Liver (tissue), 9 donors: ENCODE data around the gene COL23A1. TPM values are rescaled to one million over a fixed set of nuclear protein-coding genes. Genes with fewer than 3 reads are reported as not detected.

Source experiments
- DNase-seq: peaks from one replicate; pipeline ENCODE4 v3.0.0-alpha.2; 2017; ENCODE audit warnings: low spot score
- H3K27ac ChIP-seq, 2 donors: one replicate each; pipeline ENCODE4 v1.7.0; 2013; ENCODE audit warnings: inconsistent platforms in 2 of 2, low read length in 2 of 2, control low read depth in 1 of 2, low read depth in 1 of 2, mild to moderate bottlenecking in 1 of 2
- H3K27me3 ChIP-seq, 4 donors: one replicate each; pipeline versions ENCODE4 v1.6.1 to v1.7.0; 2013; ENCODE audit warnings: low read length in 3 of 4, inconsistent platforms in 1 of 4, mild to moderate bottlenecking in 1 of 4, moderate library complexity in 1 of 4; ENCODE audit not compliant: control insufficient read depth in 4 of 4, insufficient read depth in 4 of 4
- H3K36me3 ChIP-seq, 4 donors: one replicate each; pipeline versions ENCODE4 v1.6.1 to v1.7.0; 2013; ENCODE audit warnings: low read length in 3 of 4, mild to moderate bottlenecking in 3 of 4, low read depth in 1 of 4, moderate library complexity in 1 of 4; ENCODE audit not compliant: control insufficient read depth in 4 of 4, insufficient read depth in 3 of 4
- H3K4me1 ChIP-seq, 4 donors: one replicate each; pipeline versions ENCODE4 v1.6.1 to v1.7.0; 2013; ENCODE audit warnings: low read length in 3 of 4, mild to moderate bottlenecking in 3 of 4, moderate library complexity in 1 of 4; ENCODE audit not compliant: control insufficient read depth in 4 of 4, insufficient read depth in 4 of 4
- H3K4me3 ChIP-seq, 3 donors: one replicate each; pipeline versions ENCODE4 v1.6.1 to v1.7.0; 2013; ENCODE audit warnings: low read length in 3 of 3, control low read depth in 1 of 3, low read depth in 1 of 3, mild to moderate bottlenecking in 1 of 3
- H3K9ac ChIP-seq, 2 donors: one replicate each; pipeline ENCODE4 v1.7.0; 2013; ENCODE audit warnings: low read length in 2 of 2, mild to moderate bottlenecking in 2 of 2, moderate library complexity in 2 of 2, control low read depth in 1 of 2, low read depth in 1 of 2
- H3K9me3 ChIP-seq, 4 donors: one replicate each; pipeline versions ENCODE4 v1.6.1 to v1.7.0; 2013; ENCODE audit warnings: low read length in 3 of 4; ENCODE audit not compliant: control insufficient read depth in 4 of 4
- ATF3 ChIP-seq: IDR thresholded peaks from 2 replicates; pipeline ENCODE4 v1.6.1; 2016; ENCODE audit warnings: antibody characterized with exemption
- CTCF ChIP-seq: fragments of 150-350 bp; IDR thresholded peaks from 2 replicates; pipeline ENCODE4 v1.5.1; 2017; ENCODE audit warnings: improper control_type of control experiment, low read depth, low read length; ENCODE audit not compliant: missing input control
- FOXA1 ChIP-seq: IDR thresholded peaks from 2 replicates; pipeline ENCODE4 v1.6.1; 2016; ENCODE audit warnings: antibody characterized with exemption
- FOXA2 ChIP-seq: IDR thresholded peaks from 2 replicates; pipeline ENCODE4 v1.6.1; 2016; ENCODE audit warnings: antibody characterized with exemption
- GABPA ChIP-seq, 2 donors: IDR thresholded peaks in 1 of 2; conservative IDR thresholded peaks in 1 of 2; 2 replicates each; pipeline ENCODE4 v1.6.1; 2016; ENCODE audit warnings: antibody characterized with exemption in 2 of 2, mild to moderate bottlenecking in 1 of 2, moderate library complexity in 1 of 2
- HNF4G ChIP-seq: IDR thresholded peaks from 2 replicates; pipeline ENCODE4 v1.6.1; 2016; ENCODE audit warnings: antibody characterized with exemption
- JUND ChIP-seq, 2 donors: IDR thresholded peaks; 2 replicates each; pipeline ENCODE4 v1.6.1; 2016; ENCODE audit warnings: antibody characterized with exemption in 2 of 2
- MAX ChIP-seq: IDR thresholded peaks from 2 replicates; pipeline ENCODE4 v1.6.1; 2016; ENCODE audit warnings: antibody characterized with exemption
- NR2F2 ChIP-seq: IDR thresholded peaks from 2 replicates; pipeline ENCODE4 v1.6.1; 2016; ENCODE audit warnings: antibody characterized with exemption
- RAD21 ChIP-seq, 2 donors: IDR thresholded peaks; 2 replicates each; pipeline ENCODE4 v1.6.1; 2016; ENCODE audit warnings: antibody characterized with exemption in 2 of 2, mild to moderate bottlenecking in 2 of 2
- REST ChIP-seq: IDR thresholded peaks from 2 replicates; pipeline ENCODE4 v1.6.1; 2016; ENCODE audit warnings: antibody characterized with exemption, mild to moderate bottlenecking
- RXRA ChIP-seq, 2 donors: IDR thresholded peaks; 2 replicates each; pipeline ENCODE4 v1.6.1; 2017 to 2018; ENCODE audit warnings: antibody characterized with exemption in 2 of 2, mild to moderate bottlenecking in 1 of 2
- SP1 ChIP-seq: IDR thresholded peaks from 2 replicates; pipeline ENCODE4 v1.6.1; 2018; ENCODE audit warnings: antibody characterized with exemption, mild to moderate bottlenecking
- TAF1 ChIP-seq: conservative IDR thresholded peaks from 2 replicates; pipeline ENCODE4 v1.6.1; 2016; ENCODE audit warnings: antibody characterized with exemption, mild to moderate bottlenecking
- YY1 ChIP-seq: IDR thresholded peaks from 2 replicates; pipeline ENCODE4 v1.6.1; 2016; ENCODE audit warnings: antibody characterized with exemption, mild to moderate bottlenecking
- ZBTB33 ChIP-seq: IDR thresholded peaks from 2 replicates; pipeline ENCODE4 v1.6.1; 2016; ENCODE audit warnings: antibody characterized with exemption
- WGBS: extraction: QIAGEN DNeasy Blood & Tissue Kit; methylation state at CpG from one replicate; pipeline ENCODE4 v1.1.7; 2013; 5-methylcytosine and 5-hydroxymethylcytosine counted together
- polyA plus RNA-seq, 2 donors: library from polyadenylated mRNA; stranded (reverse) in 1 of 2; unstranded in 1 of 2; fragments of 200-250 nt in 1 of 2; fragments of >200 nt in 1 of 2; fragmentation: Nextera tagmentation in 1 of 2; extraction: Ambion mirVana in 1 of 2; gene quantifications; one replicate each; pipeline versions ENCODE4 v1.2.1 to v1.2.3, GENCODE V29; 2013 to 2015
- total RNA-seq, 2 donors: library from RNA; depleted of rRNA; stranded (reverse); fragments of >200 nt; gene quantifications; one replicate each; pipeline ENCODE4 v1.2.3, GENCODE V29; 2014
- donor health status: healthy.
- donor health status: healthy.
- donor health status: healthy.
- donor health status: healthy.
- donor health status: healthy.

COL23A1 gene
- total and polyA plus RNA-seq, 4 donors, result 0.08 to 1.4 (median 0.27) TPM

- Histone ChIP-seq H3K9me3 (no peaks in the 10 kb centered on the region), H3K9ac (no peak overlapping the region), H3K4me1 (no peaks in the 10 kb centered on the region), H3K4me3 (no peak overlapping the region), H3K27ac (no peak overlapping the region), H3K36me3 (no peaks in the 10 kb centered on the region), H3K27me3 (no peaks in the 10 kb centered on the region)
- no peak for TF ChIP-seq RXRA (IDR thresholded peaks at IDR 0.05)
- TF ChIP-seq GABPA (IDR thresholded peaks at IDR 0.05 in 1 of 2, conservative IDR thresholded peaks at IDR 0.05 in 1 of 2), result no peak
- TF ChIP-seq SP1, result no peak
- TF ChIP-seq FOXA1, result no peak
- no peak for TF ChIP-seq YY1
- no peak for TF ChIP-seq ATF3
- no peak for TF ChIP-seq MAX
- TF ChIP-seq HNF4G, result no peak
- TF ChIP-seq REST, result no peak
- TF ChIP-seq FOXA2, result no peak
- WGBS, result 83% methylated on average over 13 of the region's 13 CpGs
- DNase-seq, result no peak
These were observed 84.4 kb downstream of the COL23A1 start for GRCh38 chr5:178505639-178506407.

GRCh38 chr5:178504340-178504960, 85.7 kb downstream of the COL23A1 start:
- H3K27me3 ChIP-seq, result no peaks in the 10 kb centered on the region
- 65% methylated on average over 11 of the region's 11 CpGs for WGBS
- no peaks in the 10 kb centered on the region for H3K4me1 ChIP-seq
- H3K4me3 ChIP-seq, result no peak overlapping the region
- no peak for DNase-seq
- H3K9me3 ChIP-seq, result no peaks in the 10 kb centered on the region
- no peaks in the 10 kb centered on the region for H3K36me3 ChIP-seq
- TF ChIP-seq YY1 (no peak), JUND (IDR thresholded peaks at IDR 0.05) (no peak), REST (no peak), ZBTB33 (no peak), SP1 (no peak), ATF3 (no peak), HNF4G (no peak), RXRA (IDR thresholded peaks at IDR 0.05) (no peak), MAX (no peak), GABPA (IDR thresholded peaks at IDR 0.05 in 1 of 2, conservative IDR thresholded peaks at IDR 0.05 in 1 of 2) (no peak), TAF1 (no peak), CTCF (no peak), RAD21 (IDR thresholded peaks at IDR 0.05) (no peak), NR2F2 (no peak), FOXA2 (no peak)
- no peak overlapping the region for H3K9ac ChIP-seq
- no peak overlapping the region for H3K27ac ChIP-seq
